ENCODE results near the gene MEF2C. TPM values are rescaled to one million over a fixed set of nuclear protein-coding genes. Genes with fewer than 3 reads are reported as not detected.

Gene MEF2C
- total RNA-seq, 1 experiment from 2014 or later = 171 TPM

GRCh38 chr5:88877826-88878225, 5.2 kb downstream of the MEF2C start:
- H3K79me2 ChIP-seq (ENCODE audit: low read length) = peaks cover 100% of the 10 kb centered on the region

DNA sequence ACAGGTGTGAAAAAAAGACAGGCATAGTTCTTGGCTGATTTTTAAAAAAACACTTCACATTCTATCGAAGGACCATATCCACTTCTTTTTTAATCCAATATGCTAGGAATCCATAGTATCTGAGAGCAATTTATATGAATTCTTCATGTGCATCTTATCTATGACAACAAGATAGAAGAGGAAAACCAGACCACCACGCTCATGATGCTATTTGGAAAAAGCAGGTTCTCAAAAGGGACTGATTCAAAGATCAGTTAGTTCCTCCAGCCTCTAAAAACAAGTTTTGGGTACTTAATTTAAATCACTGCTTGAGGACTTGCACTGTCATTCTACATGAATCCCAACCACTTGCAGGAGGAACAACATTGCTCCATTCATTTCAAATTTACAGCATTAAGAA, 6.3 kb downstream of the MEF2C start:
- Histone ChIP-seq H3K4me1 (ENCODE audit: low read length) (peaks cover 78% of the 10 kb centered on the region), H3K9me2 (replicated peaks; ENCODE audit: insufficient read depth, low read length) (no peaks in the 10 kb centered on the region), H3K27ac (ENCODE audit: low read length) (peak overlapping the region; percentile 71), H3K4me3 (ENCODE audit: low read length) (peak overlapping the region; percentile 45), H3K9ac (ENCODE audit: low read length) (peak overlapping the region; percentile 51), H3K27me3 (ENCODE audit: low read length) (no peaks in the 10 kb centered on the region), H3K4me2 (ENCODE audit: low read depth, low read length, poor library complexity, severe bottlenecking) (peak overlapping the region; percentile 98), H3K79me2 (ENCODE audit: low read length) (peaks cover 100% of the 10 kb centered on the region), H2AFZ (ENCODE audit: low read length) (no peak overlapping the region), H3K9me3 (ENCODE audit: low read length) (no peaks in the 10 kb centered on the region), H3K36me3 (ENCODE audit: insufficient read depth, low read length) (peaks cover 8% of the 10 kb centered on the region), H4K20me1 (ENCODE audit: insufficient read depth, low read depth, low read length) (no peaks in the 10 kb centered on the region)
- peak; percentile 63 for DNase-seq

More at GRCh38 chr5:88877826-88878225, 5.2 kb downstream of the MEF2C start:
- peak overlapping the region; percentile 98 for H3K4me2 ChIP-seq (ENCODE audit: low read depth, low read length, poor library complexity, severe bottlenecking)
- DNase-seq = peak; percentile 56
- H3K4me3 ChIP-seq (ENCODE audit: low read length) = peak overlapping the region; percentile 45
- no peaks in the 10 kb centered on the region for H3K27me3 ChIP-seq (ENCODE audit: low read length)
- H3K9ac ChIP-seq (ENCODE audit: low read length) = peak overlapping the region; percentile 38
- peaks cover 72% of the 10 kb centered on the region for H3K4me1 ChIP-seq (ENCODE audit: low read length)
- H4K20me1 ChIP-seq (ENCODE audit: insufficient read depth, low read depth, low read length) = no peaks in the 10 kb centered on the region
- no peak overlapping the region for H2AFZ ChIP-seq (ENCODE audit: low read length)
- H3K9me3 ChIP-seq (ENCODE audit: low read length) = no peaks in the 10 kb centered on the region
- peaks cover 7% of the 10 kb centered on the region for H3K36me3 ChIP-seq (ENCODE audit: insufficient read depth, low read length)
- H3K27ac ChIP-seq (ENCODE audit: low read length) = peak overlapping the region; percentile 71
- no peaks in the 10 kb centered on the region for H3K9me2 ChIP-seq (replicated peaks; ENCODE audit: insufficient read depth, low read length)

DNA sequence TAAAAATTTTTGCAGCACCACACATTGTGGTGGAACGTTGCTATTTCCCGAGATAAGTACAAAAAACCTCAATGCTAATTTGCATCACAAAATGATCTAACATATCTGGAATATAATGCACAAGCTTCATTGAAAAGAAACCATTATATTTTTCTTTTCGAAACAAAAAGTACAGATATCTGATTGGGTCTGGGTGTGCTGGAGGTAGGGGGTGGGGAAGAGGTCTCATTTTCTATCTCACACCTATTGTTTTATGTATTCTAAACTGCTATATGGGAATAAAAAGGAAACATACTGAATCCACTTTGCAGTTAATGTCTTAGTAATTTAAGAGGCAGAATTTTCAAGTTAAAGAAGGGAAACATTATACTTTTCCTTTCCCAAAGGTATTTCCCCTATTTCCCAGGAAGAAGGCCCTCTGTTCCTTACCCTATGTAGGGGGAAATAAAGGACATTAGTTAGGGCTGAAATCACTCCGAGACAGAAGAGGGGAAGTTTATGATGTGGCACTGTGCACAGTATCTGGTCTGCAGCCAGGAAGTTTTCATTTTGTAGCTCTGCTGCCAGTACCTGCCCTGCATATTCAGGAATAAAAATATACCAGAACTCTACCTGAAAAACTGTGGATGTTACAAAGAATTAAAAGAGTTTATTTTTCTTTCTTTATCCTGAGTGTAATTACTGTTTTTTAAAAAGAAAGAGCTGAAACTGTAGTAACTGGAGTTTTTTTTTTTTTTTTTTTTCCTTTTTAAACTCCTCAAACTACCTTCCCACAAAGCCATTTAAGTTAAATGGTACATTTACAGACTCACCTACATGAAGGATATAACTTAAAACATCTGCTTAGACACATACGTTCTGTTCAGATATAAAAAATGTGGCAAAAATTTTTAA, 7.4 kb downstream of the MEF2C start:
- H4K20me1 ChIP-seq (ENCODE audit: insufficient read depth, low read depth, low read length) = no peaks in the 10 kb centered on the region
- peaks cover 87% of the 10 kb centered on the region for H3K4me1 ChIP-seq (ENCODE audit: low read length)
- DNase-seq = peak; percentile 77

GRCh38 chr5:88873447-88873846, 9.5 kb downstream of the MEF2C start:
- Histone ChIP-seq H3K4me1 (ENCODE audit: low read length) (peaks cover 72% of the 10 kb centered on the region), H4K20me1 (ENCODE audit: insufficient read depth, low read depth, low read length) (no peaks in the 10 kb centered on the region), H3K27ac (ENCODE audit: low read length) (no peak overlapping the region), H3K79me2 (ENCODE audit: low read length) (peaks cover 97% of the 10 kb centered on the region), H3K36me3 (ENCODE audit: insufficient read depth, low read length) (peaks cover 31% of the 10 kb centered on the region), H3K9ac (ENCODE audit: low read length) (no peak overlapping the region), H3K27me3 (ENCODE audit: low read length) (no peaks in the 10 kb centered on the region), H3K9me3 (ENCODE audit: low read length) (no peaks in the 10 kb centered on the region), H3K9me2 (replicated peaks; ENCODE audit: insufficient read depth, low read length) (no peaks in the 10 kb centered on the region), H3K4me2 (ENCODE audit: low read depth, low read length, poor library complexity, severe bottlenecking) (no peak overlapping the region), H2AFZ (ENCODE audit: low read length) (no peak overlapping the region), H3K4me3 (ENCODE audit: low read length) (no peak overlapping the region)
- no peak for DNase-seq

More for the DNA sequence above, 7.4 kb downstream of the MEF2C start:
- peak overlapping the region; percentile 98 for H3K4me2 ChIP-seq (ENCODE audit: low read depth, low read length, poor library complexity, severe bottlenecking)
- peaks cover 16% of the 10 kb centered on the region for H3K36me3 ChIP-seq (ENCODE audit: insufficient read depth, low read length)
- H3K9ac ChIP-seq (ENCODE audit: low read length) = peak overlapping the region; percentile 51
- H3K4me3 ChIP-seq (ENCODE audit: low read length) = peak overlapping the region; percentile 45
- H3K9me3 ChIP-seq (ENCODE audit: low read length) = no peaks in the 10 kb centered on the region
- no peaks in the 10 kb centered on the region for H3K27me3 ChIP-seq (ENCODE audit: low read length)
- no peak overlapping the region for H2AFZ ChIP-seq (ENCODE audit: low read length)
- H3K9me2 ChIP-seq (replicated peaks; ENCODE audit: insufficient read depth, low read length) = no peaks in the 10 kb centered on the region
- H3K27ac ChIP-seq (ENCODE audit: low read length) = peak overlapping the region; percentile 71
- peaks cover 100% of the 10 kb centered on the region for H3K79me2 ChIP-seq (ENCODE audit: low read length)

DNA sequence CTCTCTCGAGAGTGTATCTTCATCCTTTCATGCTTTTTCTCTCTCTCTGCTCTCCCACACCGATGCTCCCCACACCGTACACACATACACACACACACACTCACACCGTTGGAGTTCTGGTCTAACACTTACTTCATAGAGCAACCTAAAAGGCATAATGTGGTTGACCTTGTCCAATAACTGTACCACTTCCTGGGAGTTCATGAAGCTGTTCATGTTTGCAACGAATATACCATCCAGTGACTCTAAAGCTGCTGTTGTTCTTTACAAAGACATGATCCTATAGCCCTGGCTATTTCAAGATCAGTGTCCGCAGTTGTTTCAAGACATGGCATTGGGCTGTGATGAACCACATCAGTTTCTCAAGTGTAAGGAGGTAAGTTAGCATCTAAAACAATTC, 10.0 kb downstream of the MEF2C start:
- H3K79me2 ChIP-seq (ENCODE audit: low read length) = peaks cover 97% of the 10 kb centered on the region
- no peaks in the 10 kb centered on the region for H4K20me1 ChIP-seq (ENCODE audit: insufficient read depth, low read depth, low read length)
- no peak overlapping the region for H2AFZ ChIP-seq (ENCODE audit: low read length)
- peaks cover 35% of the 10 kb centered on the region for H3K36me3 ChIP-seq (ENCODE audit: insufficient read depth, low read length)
- no peak overlapping the region for H3K27ac ChIP-seq (ENCODE audit: low read length)
- H3K9me2 ChIP-seq (replicated peaks; ENCODE audit: insufficient read depth, low read length) = no peaks in the 10 kb centered on the region
- no peak overlapping the region for H3K9ac ChIP-seq (ENCODE audit: low read length)
- peaks cover 67% of the 10 kb centered on the region for H3K4me1 ChIP-seq (ENCODE audit: low read length)
- no peaks in the 10 kb centered on the region for H3K27me3 ChIP-seq (ENCODE audit: low read length)
- DNase-seq = no peak
- no peak overlapping the region for H3K4me3 ChIP-seq (ENCODE audit: low read length)
- H3K9me3 ChIP-seq (ENCODE audit: low read length) = no peaks in the 10 kb centered on the region
- no peak overlapping the region for H3K4me2 ChIP-seq (ENCODE audit: low read depth, low read length, poor library complexity, severe bottlenecking)

GRCh38 chr5:88870285-88870684, 12.7 kb downstream of the MEF2C start:
- Histone ChIP-seq H3K9ac (ENCODE audit: low read length) (no peak overlapping the region), H3K9me2 (replicated peaks; ENCODE audit: insufficient read depth, low read length) (no peaks in the 10 kb centered on the region), H3K79me2 (ENCODE audit: low read length) (peaks cover 97% of the 10 kb centered on the region), H4K20me1 (ENCODE audit: insufficient read depth, low read depth, low read length) (no peaks in the 10 kb centered on the region), H3K27ac (ENCODE audit: low read length) (no peak overlapping the region), H2AFZ (ENCODE audit: low read length) (no peak overlapping the region), H3K4me2 (ENCODE audit: low read depth, low read length, poor library complexity, severe bottlenecking) (peak overlapping the region; percentile 12), H3K9me3 (ENCODE audit: low read length) (no peaks in the 10 kb centered on the region), H3K4me1 (ENCODE audit: low read length) (peaks cover 40% of the 10 kb centered on the region), H3K36me3 (ENCODE audit: insufficient read depth, low read length) (peaks cover 37% of the 10 kb centered on the region), H3K27me3 (ENCODE audit: low read length) (no peaks in the 10 kb centered on the region), H3K4me3 (ENCODE audit: low read length) (no peak overlapping the region)
- no peak for DNase-seq

DNA sequence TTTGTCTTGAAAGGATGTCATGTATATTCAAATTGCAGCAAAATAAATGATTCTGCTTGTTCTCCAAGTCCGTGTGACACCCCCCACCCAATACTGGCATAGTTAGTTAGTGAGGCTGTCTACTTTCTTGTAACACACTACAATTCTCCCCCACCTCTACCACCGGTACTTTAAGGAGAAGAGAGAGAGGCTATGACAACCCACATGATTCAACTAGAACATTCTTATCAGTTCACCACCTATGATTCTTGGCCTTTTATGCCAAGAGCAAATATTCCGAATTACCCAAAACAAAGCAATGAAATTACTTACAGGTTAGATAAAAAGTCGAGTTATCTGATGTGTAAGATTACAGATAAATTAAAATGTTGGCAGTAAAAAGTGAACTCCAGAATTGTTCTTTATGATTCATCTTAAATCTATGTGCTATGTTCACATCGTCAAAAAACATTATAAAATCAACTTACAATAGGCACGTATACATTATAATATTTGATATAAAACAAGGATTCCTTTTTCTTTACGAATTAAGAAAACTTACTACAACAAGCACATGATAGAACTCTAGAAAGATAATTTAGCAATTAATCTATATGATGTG, 14.4 kb downstream of the MEF2C start:
- Histone ChIP-seq H3K9ac (ENCODE audit: low read length) (no peak overlapping the region), H3K27ac (ENCODE audit: low read length) (no peak overlapping the region), H4K20me1 (ENCODE audit: insufficient read depth, low read depth, low read length) (no peaks in the 10 kb centered on the region), H3K9me2 (replicated peaks; ENCODE audit: insufficient read depth, low read length) (no peaks in the 10 kb centered on the region), H2AFZ (ENCODE audit: low read length) (no peak overlapping the region), H3K4me3 (ENCODE audit: low read length) (no peak overlapping the region), H3K4me2 (ENCODE audit: low read depth, low read length, poor library complexity, severe bottlenecking) (no peak overlapping the region), H3K27me3 (ENCODE audit: low read length) (no peaks in the 10 kb centered on the region), H3K4me1 (ENCODE audit: low read length) (peaks cover 27% of the 10 kb centered on the region), H3K9me3 (ENCODE audit: low read length) (no peaks in the 10 kb centered on the region), H3K79me2 (ENCODE audit: low read length) (peaks cover 93% of the 10 kb centered on the region), H3K36me3 (ENCODE audit: insufficient read depth, low read length) (peaks cover 41% of the 10 kb centered on the region)
- DNase-seq = no peak

- Histone ChIP-seq H3K4me1 (ENCODE audit: low read length) (peaks cover 19% of the 10 kb centered on the region), H3K79me2 (ENCODE audit: low read length) (peaks cover 93% of the 10 kb centered on the region), H4K20me1 (ENCODE audit: insufficient read depth, low read depth, low read length) (no peaks in the 10 kb centered on the region), H3K27ac (ENCODE audit: low read length) (no peak overlapping the region), H3K27me3 (ENCODE audit: low read length) (no peaks in the 10 kb centered on the region), H3K4me2 (ENCODE audit: low read depth, low read length, poor library complexity, severe bottlenecking) (no peak overlapping the region), H3K9me2 (replicated peaks; ENCODE audit: insufficient read depth, low read length) (no peaks in the 10 kb centered on the region), H3K9ac (ENCODE audit: low read length) (no peak overlapping the region), H3K36me3 (ENCODE audit: insufficient read depth, low read length) (peaks cover 40% of the 10 kb centered on the region), H3K9me3 (ENCODE audit: low read length) (no peaks in the 10 kb centered on the region), H2AFZ (ENCODE audit: low read length) (no peak overlapping the region), H3K4me3 (ENCODE audit: low read length) (no peak overlapping the region)
- no peak for DNase-seq
These were observed 15.3 kb downstream of the MEF2C start for GRCh38 chr5:88867638-88868037.
